GM18861 (cell line): ENCODE results near the gene UBE2QL1.

Source experiments
- ATAC-seq: cut with Tn5 transposase; IDR thresholded peaks from one replicate; pipeline ENCODE4 v1.9.1; 2021; ENCODE audit not compliant: unreplicated experiment

UBE2QL1 gene

GRCh38 chr5:6473284-6473683 is 24.6 kb downstream of the UBE2QL1 start:
- no peak for ATAC-seq

DNA sequence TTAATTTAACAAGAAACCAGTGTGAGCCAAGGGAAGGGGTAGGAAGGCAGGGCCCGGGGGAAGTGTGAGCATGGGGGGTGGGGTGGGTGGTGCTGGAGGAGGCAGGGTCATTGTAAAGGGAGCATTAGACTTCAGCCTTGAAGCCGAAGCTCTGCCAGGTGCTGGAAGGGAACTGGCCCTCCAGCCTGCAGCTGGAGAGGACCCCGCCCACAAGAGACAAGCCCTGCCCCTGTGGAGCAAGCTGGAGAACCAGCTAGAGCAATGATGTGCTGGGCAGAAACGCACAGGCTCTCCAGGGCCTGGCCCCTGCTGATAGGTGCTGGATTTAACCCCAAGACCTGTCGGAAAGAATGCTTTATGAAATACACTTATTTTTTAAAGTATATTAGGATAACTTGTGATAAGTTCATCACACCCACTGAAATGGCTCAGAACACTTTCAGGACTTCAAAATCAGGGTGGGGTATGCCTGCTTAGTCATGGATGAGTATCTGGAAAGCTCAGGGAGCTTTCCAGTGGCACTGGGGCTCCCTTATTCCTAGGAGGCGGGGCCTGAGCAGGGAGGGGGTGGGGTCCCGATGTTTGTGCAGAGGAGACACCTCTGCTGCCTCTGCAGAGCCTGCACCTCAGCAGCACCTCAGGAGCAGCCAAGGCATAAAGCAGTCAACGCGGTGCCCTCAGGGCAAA is 27.1 kb downstream of the UBE2QL1 start:
- ATAC-seq: no peak

- no peak for ATAC-seq
These were observed 27.6 kb downstream of the UBE2QL1 start for GRCh38 chr5:6476313-6476661.

DNA sequence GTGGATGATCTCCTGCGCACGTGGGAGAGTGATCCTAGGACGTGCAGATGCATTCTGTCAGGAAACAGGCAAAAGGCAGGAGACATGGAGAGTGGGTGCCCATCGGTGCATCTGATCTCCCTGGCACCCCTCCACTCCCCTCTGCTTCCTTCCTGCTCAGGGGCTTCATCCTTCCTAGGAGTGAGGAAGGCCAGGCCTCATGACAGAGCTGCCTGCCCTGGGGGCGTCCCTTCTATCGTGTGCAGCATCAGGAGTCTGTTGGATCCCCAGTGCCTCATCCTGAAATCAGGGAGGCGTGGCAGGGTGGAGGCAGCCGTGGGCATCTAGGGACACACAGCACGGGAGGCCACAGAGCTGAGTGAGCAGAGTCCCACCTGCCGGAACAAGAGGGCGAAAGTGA is 30.1 kb downstream of the UBE2QL1 start:
- ATAC-seq: no peak

DNA sequence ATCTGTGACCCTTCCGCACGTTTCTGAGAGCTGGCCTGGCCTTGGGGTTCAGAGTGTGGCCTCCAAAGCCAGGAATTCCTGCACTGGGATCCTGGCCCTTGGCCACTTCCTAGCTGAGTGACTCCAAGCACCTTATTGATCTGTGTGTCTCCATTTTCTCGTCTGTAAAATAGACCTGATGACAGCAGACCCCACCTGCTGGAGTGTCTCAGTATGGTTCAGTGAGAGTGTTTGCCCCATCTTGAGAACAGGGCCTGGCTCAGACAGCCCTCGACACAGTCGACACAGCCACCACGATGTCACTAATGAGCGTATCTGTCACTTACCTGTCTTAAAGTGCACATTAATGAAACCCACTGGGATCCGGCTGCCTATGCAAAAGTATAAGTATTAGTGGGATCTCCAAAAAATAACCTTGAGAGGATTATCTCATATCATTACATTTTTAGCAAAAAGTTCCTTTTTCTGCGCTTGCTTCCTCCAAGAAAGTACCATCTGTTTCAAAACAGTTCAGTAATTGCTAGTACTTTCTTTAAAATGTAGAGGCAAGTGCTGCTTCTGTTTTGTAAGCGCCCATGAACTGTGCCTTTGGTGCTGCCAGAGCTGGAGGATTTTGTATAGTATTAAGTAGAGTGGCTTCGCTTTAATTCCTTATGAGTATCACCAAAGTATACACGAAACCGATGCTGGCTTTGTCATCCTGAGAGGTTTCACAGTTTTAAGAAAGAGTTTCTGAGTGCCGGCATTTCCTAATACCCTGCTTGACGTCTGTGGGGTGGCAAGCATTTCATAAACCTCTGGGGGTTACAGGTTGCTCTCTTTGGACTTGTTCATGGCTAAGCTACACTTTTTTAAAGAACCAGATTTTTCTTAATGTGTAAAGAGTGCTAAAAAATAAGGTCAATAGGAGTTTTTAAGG is 31.7 kb downstream of the UBE2QL1 start:
- peak; percentile 41 for ATAC-seq

GRCh38 chr5:6482735-6483134 is 34.1 kb downstream of the UBE2QL1 start:
- ATAC-seq: no peak

GRCh38 chr5:6483880-6484382 is 35.3 kb downstream of the UBE2QL1 start:
- peak; percentile 86 for ATAC-seq

- no peak for ATAC-seq
These were observed 35.8 kb downstream of the UBE2QL1 start for GRCh38 chr5:6484446-6484845.

- ATAC-seq: no peak
These were observed 36.2 kb downstream of the UBE2QL1 start for GRCh38 chr5:6484899-6485298.

DNA sequence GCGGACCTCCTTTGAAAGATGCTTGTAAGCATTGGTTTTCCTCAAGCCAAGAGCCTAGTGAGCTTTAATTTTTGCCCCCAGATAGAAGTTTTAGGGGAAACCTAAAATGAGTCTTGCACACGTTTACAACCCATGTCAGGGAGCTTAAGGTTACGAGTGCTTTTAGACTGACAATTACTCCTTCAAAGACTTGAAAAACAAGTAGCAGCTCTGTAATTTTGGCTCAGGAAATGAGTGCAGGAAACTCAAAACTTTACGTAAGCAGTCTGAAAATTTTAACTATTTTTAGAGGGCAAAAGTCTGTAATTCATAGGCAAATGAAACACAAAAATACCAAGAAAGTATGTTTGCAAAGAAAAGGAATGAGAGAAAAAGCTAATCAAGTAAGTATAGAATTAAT is 36.8 kb downstream of the UBE2QL1 start:
- no peak for ATAC-seq

- ATAC-seq: no peak
These were observed 37.4 kb downstream of the UBE2QL1 start for GRCh38 chr5:6486074-6486473.

DNA sequence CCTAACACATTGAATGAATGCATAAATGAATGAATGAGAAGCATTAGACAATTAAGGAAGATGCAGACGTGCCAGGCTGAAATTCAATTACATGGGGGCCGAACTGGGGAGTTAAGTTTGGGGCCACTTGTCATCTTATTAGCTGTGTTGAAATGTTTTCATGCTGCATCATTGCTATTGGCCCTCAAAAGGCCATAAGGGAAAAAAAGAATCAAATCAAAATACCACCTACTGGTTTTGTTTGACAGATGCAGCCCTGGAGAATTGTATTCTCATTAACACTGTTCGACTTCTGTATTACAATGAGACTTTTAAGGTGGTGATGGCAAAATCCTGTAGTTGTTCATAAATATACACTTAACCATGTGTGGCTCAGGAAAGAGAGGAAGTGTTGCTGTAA is 38.4 kb downstream of the UBE2QL1 start:
- no peak for ATAC-seq

DNA sequence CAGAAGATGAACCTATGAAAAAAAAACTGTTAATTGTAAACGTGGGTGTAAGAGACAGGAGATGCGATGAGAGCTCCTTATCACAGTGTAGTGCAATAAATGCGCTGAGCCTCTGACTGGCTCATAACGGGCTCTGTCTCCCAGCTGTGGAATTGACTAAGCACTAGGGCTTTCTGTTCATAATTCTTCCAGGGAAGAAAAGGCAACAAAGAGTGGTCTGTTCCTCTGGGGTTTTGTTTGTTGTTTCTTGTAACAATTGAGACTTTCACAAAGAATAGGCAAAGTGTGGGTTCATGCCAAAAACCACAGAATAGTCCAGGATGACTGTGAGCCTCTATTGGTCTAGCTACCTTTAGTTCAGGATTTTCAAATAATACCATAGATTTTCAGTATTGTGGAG is 39.4 kb downstream of the UBE2QL1 start:
- ATAC-seq: no peak

DNA sequence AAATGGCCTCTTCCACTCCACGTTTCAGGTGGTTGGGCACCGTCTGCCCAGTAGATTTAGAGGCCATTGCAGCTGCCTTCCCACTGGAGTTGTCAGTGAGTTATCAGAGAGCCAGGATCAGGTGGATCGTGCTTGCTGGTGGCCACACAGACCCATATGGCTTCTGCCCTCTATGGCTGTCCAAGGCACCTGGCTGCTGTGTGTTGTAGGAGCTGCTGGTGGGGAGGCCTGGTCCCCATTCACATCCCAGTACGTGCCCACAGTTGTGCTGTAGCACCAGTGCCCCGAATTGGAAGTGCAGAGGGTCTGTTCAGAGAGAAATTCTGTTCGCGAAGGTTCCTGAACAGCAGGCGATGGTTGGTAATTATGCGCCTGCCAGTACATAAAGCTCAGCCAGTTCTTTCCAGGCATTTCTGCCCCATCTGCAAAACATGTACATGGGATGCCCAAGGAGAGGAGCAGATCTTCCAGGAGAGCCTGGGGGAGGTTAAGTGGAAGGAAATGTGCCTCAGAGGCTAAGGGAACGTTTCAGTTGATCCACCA is 41.1 kb downstream of the UBE2QL1 start:
- no peak for ATAC-seq

GRCh38 chr5:6490246-6490645 is 41.6 kb downstream of the UBE2QL1 start:
- ATAC-seq: no peak

GRCh38 chr5:6490693-6491092 is 42.0 kb downstream of the UBE2QL1 start:
- no peak for ATAC-seq

DNA sequence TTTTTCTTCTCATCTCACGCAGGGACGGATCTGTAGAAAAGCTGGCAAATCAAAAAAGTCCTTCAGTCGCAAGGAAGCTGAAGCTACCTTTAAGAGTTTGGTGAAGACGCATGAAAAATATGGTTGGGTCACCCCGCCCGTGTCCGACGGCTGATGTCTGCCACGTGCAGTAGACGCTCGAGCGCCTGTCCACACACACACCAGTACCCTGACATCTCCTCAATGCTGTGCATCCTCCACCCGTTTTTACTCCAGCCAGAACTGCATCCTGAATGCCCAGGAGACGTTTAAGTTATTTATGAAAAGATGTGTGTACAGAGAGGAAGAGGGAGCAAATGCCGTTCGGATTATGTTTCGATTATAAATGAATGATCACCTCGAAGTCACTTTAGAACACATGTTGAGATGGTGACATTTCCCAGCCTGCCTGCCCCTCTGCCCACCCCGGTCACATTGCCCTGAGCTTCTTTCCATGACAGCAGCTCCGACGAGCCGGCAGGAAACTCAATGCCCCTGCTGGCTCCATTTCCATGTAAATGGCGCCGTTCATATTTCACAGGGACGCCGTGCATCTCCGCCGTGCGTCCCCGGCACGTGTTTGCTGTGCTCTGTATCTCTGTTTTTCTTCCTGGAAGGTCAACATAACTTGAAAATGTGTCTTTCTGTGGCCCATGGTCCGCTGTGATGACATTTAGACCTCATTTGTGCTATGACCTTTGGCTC is 42.7 kb downstream of the UBE2QL1 start:
- ATAC-seq: no peak

DNA sequence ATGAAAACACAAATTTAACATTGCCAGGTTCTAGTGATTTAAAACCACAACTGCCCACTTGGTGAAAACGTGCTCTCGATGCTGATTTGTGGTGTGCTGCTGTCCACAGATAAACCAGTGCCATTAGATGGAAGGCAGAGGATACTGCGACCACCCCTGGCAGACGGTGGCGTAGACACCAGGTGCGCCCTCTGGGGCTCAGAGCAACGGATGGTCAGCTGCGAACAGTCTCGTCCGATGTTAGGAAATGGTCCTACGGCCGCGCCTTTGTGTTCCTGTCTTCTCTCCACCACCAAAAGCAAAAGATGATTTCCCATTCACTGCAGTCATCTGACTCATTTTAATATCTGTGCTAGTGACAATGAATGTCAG is 43.2 kb downstream of the UBE2QL1 start:
- ATAC-seq: no peak

GRCh38 chr5:6492934-6493333 is 44.3 kb downstream of the UBE2QL1 start:
- ATAC-seq: peak; percentile 23

GRCh38 chr5:6493681-6494454 is 45.2 kb downstream of the UBE2QL1 start:
- ATAC-seq: peak; percentile 40

DNA sequence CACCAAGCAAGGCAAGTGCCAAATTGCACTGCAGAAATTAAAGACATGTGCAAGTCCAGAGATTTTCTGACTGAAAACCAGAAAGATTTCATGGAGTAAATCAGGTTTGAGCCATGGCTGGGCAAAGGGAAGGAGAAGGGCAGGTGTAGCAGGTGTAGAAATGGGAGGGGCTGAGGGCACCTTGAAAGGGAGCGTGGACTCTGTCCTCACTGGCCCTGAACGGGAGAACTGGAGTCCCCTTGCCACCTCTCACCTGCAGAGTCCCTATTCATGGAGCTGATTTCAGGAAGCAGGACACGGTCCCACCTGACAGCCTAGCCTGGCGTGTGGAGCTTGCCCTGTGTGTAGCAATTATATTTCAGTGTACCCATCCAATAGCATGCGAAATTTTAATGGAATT is 46.3 kb downstream of the UBE2QL1 start:
- no peak for ATAC-seq
